ENCODE results near the gene NQO1. TPM values are rescaled to one million over a fixed set of nuclear protein-coding genes. Genes with fewer than 3 reads are reported as not detected.

Gene NQO1
- total RNA-seq, 3 donors from 2014 or later (not counting 1 experiment from before 2014, with no cell fraction given) = 4.0 to 4.8 (median 4.5) TPM

GRCh38 chr16:69721441-69721957 lies 4.9 kb downstream of the NQO1 start:
- Mint-ChIP-seq H3K36me3 (no peaks in the 10 kb centered on the region), H3K4me3 (no peak overlapping the region), H3K27ac (no peak overlapping the region), H3K27me3 (ENCODE audit: low read depth in 2 of 2) (no peaks in the 10 kb centered on the region), H3K4me1 (peaks cover 10% of the 10 kb centered on the region in 2 donors), H3K9me3 (no peaks in the 10 kb centered on the region)
- 97% methylated on average over 6 of the region's 6 CpGs for WGBS (ENCODE audit: insufficient coverage)
- intact Hi-C loops (cut with micrococcal nuclease) = no loop called here
- no peak overlapping the region for H3K4me3 ChIP-seq (ENCODE audit: low read length)
- H3K4me1 ChIP-seq (ENCODE audit: control insufficient read depth, insufficient read depth, low read length) = peaks cover 8% of the 10 kb centered on the region
- no peaks in the 10 kb centered on the region for H3K27me3 ChIP-seq (ENCODE audit: control insufficient read depth, insufficient read depth, low read length)
- H3K27ac ChIP-seq (ENCODE audit: low read length) = no peak overlapping the region
- H3K9me3 ChIP-seq (ENCODE audit: control insufficient read depth, insufficient read depth, low read length) = no peaks in the 10 kb centered on the region
- DNase-seq (no peak), ATAC-seq (no peak)
- no peaks in the 10 kb centered on the region for H3K36me3 ChIP-seq (ENCODE audit: control insufficient read depth, insufficient read depth, low read length)
- TF ChIP-seq, protein P1, sequence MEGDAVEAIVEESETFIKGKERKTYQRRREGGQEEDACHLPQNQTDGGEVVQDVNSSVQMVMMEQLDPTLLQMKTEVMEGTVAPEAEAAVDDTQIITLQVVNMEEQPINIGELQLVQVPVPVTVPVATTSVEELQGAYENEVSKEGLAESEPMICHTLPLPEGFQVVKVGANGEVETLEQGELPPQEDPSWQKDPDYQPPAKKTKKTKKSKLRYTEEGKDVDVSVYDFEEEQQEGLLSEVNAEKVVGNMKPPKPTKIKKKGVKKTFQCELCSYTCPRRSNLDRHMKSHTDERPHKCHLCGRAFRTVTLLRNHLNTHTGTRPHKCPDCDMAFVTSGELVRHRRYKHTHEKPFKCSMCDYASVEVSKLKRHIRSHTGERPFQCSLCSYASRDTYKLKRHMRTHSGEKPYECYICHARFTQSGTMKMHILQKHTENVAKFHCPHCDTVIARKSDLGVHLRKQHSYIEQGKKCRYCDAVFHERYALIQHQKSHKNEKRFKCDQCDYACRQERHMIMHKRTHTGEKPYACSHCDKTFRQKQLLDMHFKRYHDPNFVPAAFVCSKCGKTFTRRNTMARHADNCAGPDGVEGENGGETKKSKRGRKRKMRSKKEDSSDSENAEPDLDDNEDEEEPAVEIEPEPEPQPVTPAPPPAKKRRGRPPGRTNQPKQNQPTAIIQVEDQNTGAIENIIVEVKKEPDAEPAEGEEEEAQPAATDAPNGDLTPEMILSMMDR (IDR thresholded peaks at IDR 0.05) = no peak

DNA sequence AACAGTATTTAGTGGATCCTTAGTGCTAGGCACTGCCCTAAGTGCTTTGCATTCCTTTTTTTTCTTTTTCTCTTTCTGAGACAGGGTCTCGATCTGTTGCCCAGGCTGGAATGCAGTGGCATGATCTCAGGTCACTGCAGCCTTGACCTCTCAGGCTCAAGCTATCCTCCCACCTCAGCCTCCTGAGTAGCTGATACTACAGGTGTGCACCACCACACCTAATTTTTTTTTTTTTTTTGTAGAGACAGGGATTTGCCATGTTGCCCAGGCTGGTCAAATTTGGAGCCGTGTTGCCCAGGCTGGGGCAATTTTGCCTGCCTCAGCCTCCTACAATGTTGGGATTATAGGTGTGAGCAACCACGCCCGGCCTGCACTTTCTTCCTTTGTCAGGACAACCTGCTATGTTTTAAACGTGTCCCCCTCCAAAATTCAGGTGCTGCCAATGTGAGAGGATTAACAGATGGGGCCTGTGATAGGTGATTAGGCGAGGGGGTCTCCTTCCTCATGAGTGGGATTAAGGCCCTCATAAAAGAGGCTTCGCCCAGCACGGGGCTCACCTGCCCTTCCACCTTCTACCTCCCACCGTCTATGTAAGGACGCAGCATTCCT lies 5.4 kb downstream of the NQO1 start:
- TF ChIP-seq, protein P1 (IDR thresholded peaks at IDR 0.05) = no peak
- no peak overlapping the region for H3K27ac Mint-ChIP-seq

GRCh38 chr16:69718111-69718764 lies 8.1 kb downstream of the NQO1 start:
- intact Hi-C loops (cut with micrococcal nuclease) = no loop called here
- no peak overlapping the region for H3K27ac ChIP-seq (ENCODE audit: low read length)
- 92% methylated on average over 8 of the region's 10 CpGs for WGBS (ENCODE audit: insufficient coverage)
- H3K27me3 Mint-ChIP-seq (ENCODE audit: low read depth in 2 of 2) = no peaks in the 10 kb centered on the region
- no peaks in the 10 kb centered on the region for H3K9me3 Mint-ChIP-seq
- H3K4me1 ChIP-seq (ENCODE audit: control insufficient read depth, insufficient read depth, low read length) = no peaks in the 10 kb centered on the region
- TF ChIP-seq, protein P1 (IDR thresholded peaks at IDR 0.05) = no peak
- H3K9me3 ChIP-seq (ENCODE audit: control insufficient read depth, insufficient read depth, low read length) = no peaks in the 10 kb centered on the region
- ATAC-seq = no peak
- H3K36me3 ChIP-seq (ENCODE audit: control insufficient read depth, insufficient read depth, low read length) = no peaks in the 10 kb centered on the region
- no peak for DNase-seq
- H3K36me3 Mint-ChIP-seq = no peaks in the 10 kb centered on the region
- H3K4me1 Mint-ChIP-seq = no peaks in the 10 kb centered on the region
- H3K27ac Mint-ChIP-seq = no peak overlapping the region
- no peaks in the 10 kb centered on the region for H3K27me3 ChIP-seq (ENCODE audit: control insufficient read depth, insufficient read depth, low read length)
- no peak overlapping the region for H3K4me3 ChIP-seq (ENCODE audit: low read length)
- no peak overlapping the region for H3K4me3 Mint-ChIP-seq

More for the DNA sequence above, 5.4 kb downstream of the NQO1 start:
- no peaks in the 10 kb centered on the region for H3K36me3 Mint-ChIP-seq
- H3K4me1 Mint-ChIP-seq = peaks cover 4% of the 10 kb centered on the region in 2 donors
- H3K27me3 Mint-ChIP-seq (ENCODE audit: low read depth in 2 of 2) = no peaks in the 10 kb centered on the region
- no peak overlapping the region for H3K4me3 ChIP-seq (ENCODE audit: low read length)
- ATAC-seq (no peak), DNase-seq (no peak)
- peaks cover 4% of the 10 kb centered on the region for H3K4me1 ChIP-seq (ENCODE audit: control insufficient read depth, insufficient read depth, low read length)
- no peaks in the 10 kb centered on the region for H3K9me3 ChIP-seq (ENCODE audit: control insufficient read depth, insufficient read depth, low read length)
- H3K27ac ChIP-seq (ENCODE audit: low read length) = no peak overlapping the region
- H3K36me3 ChIP-seq (ENCODE audit: control insufficient read depth, insufficient read depth, low read length) = no peaks in the 10 kb centered on the region
- 92% methylated on average over 10 of the region's 10 CpGs for WGBS (ENCODE audit: insufficient coverage)
- H3K4me3 Mint-ChIP-seq = no peak overlapping the region
- no peaks in the 10 kb centered on the region for H3K9me3 Mint-ChIP-seq
- intact Hi-C loops (cut with micrococcal nuclease) = no loop called here
- no peaks in the 10 kb centered on the region for H3K27me3 ChIP-seq (ENCODE audit: control insufficient read depth, insufficient read depth, low read length)

Measured in natural killer cell (primary cell).